ENCODE measurements around the gene D2HGDH. TPM values are rescaled to one million over a fixed set of nuclear protein-coding genes. Genes with fewer than 3 reads are reported as not detected.
"Not testable (repeated sequence)": the region's sequence is repeated elsewhere in the genome, so short reads cannot be mapped to it uniquely, and the experiment has no call there.

Gene D2HGDH
- total and polyA plus RNA-seq, 10 donors, result 18.8 to 69.8 (median 38.0) TPM

- Histone ChIP-seq H3K27ac (peak overlapping the region in 1 of 8 donors; percentile 26), H3K4me3 (peak overlapping the region in 4 of 8 donors; percentile 45 to 74 (median 53)), H3K27me3 (replicated peaks in 1 of 7) (peaks cover 0 to 34% (median 24%) of the 10 kb centered on the region in 7 donors), H3K36me3 (no peaks in the 10 kb centered on the region), H3K4me1 (peaks cover 14 to 25% (median 22%) of the 10 kb centered on the region in 6 donors), H3K9me3 (no peaks in the 10 kb centered on the region)
- no peak for DNase-seq
- TF ChIP-seq POLR2AphosphoS5 (IDR thresholded peaks at IDR 0.05), result no peak
- TF ChIP-seq POLR2A (IDR thresholded peaks at IDR 0.05), result no peak
- no peak for TF ChIP-seq CTCF (IDR thresholded peaks at IDR 0.05 in 8 of 11, conservative IDR thresholded peaks at IDR 0.05 in 3 of 11)
- 48 to 67% (median 60%) methylated on average over 26 to 32 of the region's 32 CpGs for WGBS, 5 donors
- intact Hi-C loops (cut with DNase I; ENCODE audit: low total_unique reads), result no loop called here
Measured at GRCh38 chr2:241802421-241803318, 68.2 kb downstream of the D2HGDH start.

- Histone ChIP-seq H3K4me1 (peaks cover 14 to 25% (median 22%) of the 10 kb centered on the region in 6 donors), H3K4me3 (peak overlapping the region; percentile 40 to 74 (median 46)), H3K27ac (peak overlapping the region in 4 of 8 donors; percentile 26 to 60 (median 44)), H3K9me3 (no peaks in the 10 kb centered on the region), H3K27me3 (replicated peaks in 1 of 7) (peaks cover 0 to 34% (median 24%) of the 10 kb centered on the region in 7 donors), H3K36me3 (no peaks in the 10 kb centered on the region)
- whole genome bisulfite sequencing, 5 donors, result 2 to 3% (median 3%) methylated on average over 21 to 109 of the region's 109 CpGs
- intact Hi-C loops (cut with DNase I; ENCODE audit: low total_unique reads), result no loop called here
- peak; percentile 83 for DNase-seq
- TF ChIP-seq POLR2A (IDR thresholded peaks at IDR 0.05) (no peak), POLR2AphosphoS5 (IDR thresholded peaks at IDR 0.05) (peak in 2 of 3 donors; percentile 28 to 65)
Measured at GRCh38 chr2:241803387-241804325, 69.2 kb downstream of the D2HGDH start.

DNA sequence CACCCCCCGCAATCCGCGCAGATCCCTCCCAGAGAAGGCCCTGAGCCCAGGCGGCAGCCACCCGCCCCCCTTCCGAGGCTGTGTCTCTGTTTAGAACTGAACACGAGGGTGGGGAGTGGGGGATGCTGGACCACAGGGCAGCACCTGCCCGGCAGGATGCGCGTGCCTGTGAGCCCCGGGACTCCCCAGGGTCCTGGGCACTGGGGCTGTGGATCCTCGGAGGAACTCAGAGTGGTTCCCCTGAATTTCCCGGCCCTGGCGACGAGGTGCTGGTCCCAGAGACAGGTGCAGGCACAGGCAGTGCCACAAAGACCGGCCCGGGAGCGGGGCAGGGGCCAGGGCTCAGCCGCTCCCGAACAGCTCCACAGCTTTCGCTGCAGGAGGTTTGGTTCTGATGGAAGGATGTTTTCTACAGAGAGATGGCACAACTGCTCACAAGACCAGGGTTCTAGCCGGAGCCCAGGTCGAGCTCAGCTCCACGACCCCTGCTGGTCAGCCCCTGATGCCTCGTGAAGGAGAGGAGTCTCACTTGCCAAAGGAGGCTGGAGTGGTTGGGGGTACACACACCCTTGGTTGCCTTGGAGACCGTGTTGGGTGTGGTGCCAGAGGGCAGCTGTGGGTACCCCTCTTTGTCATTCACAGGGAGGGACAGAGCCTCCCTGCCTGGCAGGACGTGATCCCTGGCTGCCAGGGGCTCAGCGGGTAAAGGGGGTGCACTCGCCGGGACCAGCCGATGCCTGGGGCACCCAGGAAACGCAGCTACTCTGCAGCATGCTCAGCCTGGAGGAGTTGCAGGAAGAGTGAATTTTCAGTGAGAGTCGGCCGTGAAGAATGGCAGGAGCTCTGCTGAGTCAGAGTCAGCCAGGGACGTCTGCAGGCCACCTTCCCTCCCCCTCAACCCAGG, 70.1 kb downstream of the D2HGDH start:
- no peak for TF ChIP-seq POLR2A (IDR thresholded peaks at IDR 0.05)
- peaks cover 14 to 25% (median 22%) of the 10 kb centered on the region in 6 donors for H3K4me1 ChIP-seq
- peak; percentile 75 for DNase-seq
- no peaks in the 10 kb centered on the region for H3K36me3 ChIP-seq
- intact Hi-C loops (cut with DNase I; ENCODE audit: low total_unique reads), result no loop called here
- H3K4me3 ChIP-seq, result peak overlapping the region in 7 of 8 donors; percentile 40 to 74 (median 48)
- WGBS, 5 donors, result 5 to 10% (median 8%) methylated on average over 8 to 35 of the region's 35 CpGs
- H3K9me3 ChIP-seq, result no peaks in the 10 kb centered on the region
- peaks cover 0 to 43% (median 24%) of the 10 kb centered on the region in 7 donors for H3K27me3 ChIP-seq (replicated peaks in 1 of 7)
- H3K27ac ChIP-seq, result peak overlapping the region in 4 of 8 donors; percentile 26 to 60 (median 44)

DNA sequence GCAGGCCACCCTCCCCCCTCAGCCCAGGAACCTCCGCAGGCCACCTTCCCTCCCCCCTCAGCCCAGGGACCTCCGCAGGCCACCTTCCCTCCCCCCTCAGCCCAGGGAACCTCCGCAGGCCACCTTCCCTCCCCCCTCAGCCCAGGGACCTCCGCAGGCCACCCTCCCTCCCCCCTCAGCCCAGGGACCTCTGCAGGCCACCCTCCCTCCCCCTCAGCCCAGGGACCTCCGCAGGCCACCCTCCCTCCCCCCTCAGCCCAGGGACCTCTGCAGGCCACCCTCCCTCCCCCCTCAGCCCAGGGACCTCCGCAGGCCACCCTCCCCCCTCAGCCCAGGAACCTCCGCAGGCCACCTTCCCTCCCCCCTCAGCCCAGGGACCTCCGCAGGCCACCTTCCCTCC, 71.8 kb downstream of the D2HGDH start:
- H3K9me3 ChIP-seq; H3K4me3 ChIP-seq; DNase-seq; H3K27ac ChIP-seq; H3K36me3 ChIP-seq; intact Hi-C loops (cut with DNase I; ENCODE audit: low total_unique reads): not testable (repeated sequence)
- H3K4me1 ChIP-seq, result peaks cover 14 to 25% (median 22%) of the 10 kb centered on the region in 6 donors
- 26 to 50% (median 50%) methylated on average over 1 to 3 of the region's 8 CpGs; no CpG with 5 or more reads in 2 of the 5 donors for WGBS, 5 donors
- H3K27me3 ChIP-seq (replicated peaks in 1 of 7), result peaks cover 0 to 47% (median 24%) of the 10 kb centered on the region in 7 donors

Data from spleen (tissue), 11 donors.